ENCODE measurements around the gene FREM1.

DNA sequence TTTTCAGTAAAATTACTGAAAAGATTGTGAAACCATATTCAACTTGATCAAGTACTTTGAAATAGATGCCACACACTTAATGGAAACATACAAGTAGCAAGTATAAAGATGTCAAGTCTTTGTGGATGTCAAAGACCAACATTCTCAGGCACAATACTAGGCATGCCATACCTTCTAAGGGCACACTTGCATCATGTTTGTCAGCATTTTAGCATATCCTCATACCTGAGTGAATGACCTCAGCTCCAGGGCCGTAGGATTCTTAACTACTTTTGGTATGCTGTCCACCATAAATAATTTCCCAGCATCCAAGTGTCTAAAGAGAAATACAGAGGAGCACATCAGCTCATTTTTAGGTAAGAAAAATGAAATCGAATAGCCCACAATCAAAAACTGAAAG is 86.4 kb downstream of the FREM1 start:
- TF ChIP-seq, protein P1, sequence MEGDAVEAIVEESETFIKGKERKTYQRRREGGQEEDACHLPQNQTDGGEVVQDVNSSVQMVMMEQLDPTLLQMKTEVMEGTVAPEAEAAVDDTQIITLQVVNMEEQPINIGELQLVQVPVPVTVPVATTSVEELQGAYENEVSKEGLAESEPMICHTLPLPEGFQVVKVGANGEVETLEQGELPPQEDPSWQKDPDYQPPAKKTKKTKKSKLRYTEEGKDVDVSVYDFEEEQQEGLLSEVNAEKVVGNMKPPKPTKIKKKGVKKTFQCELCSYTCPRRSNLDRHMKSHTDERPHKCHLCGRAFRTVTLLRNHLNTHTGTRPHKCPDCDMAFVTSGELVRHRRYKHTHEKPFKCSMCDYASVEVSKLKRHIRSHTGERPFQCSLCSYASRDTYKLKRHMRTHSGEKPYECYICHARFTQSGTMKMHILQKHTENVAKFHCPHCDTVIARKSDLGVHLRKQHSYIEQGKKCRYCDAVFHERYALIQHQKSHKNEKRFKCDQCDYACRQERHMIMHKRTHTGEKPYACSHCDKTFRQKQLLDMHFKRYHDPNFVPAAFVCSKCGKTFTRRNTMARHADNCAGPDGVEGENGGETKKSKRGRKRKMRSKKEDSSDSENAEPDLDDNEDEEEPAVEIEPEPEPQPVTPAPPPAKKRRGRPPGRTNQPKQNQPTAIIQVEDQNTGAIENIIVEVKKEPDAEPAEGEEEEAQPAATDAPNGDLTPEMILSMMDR (IDR thresholded peaks at IDR 0.05; ENCODE audit: insufficient read depth, low read length, poor library complexity, severe bottlenecking): no peak
- no peak for TF ChIP-seq EZH2phosphoT487 (conservative IDR thresholded peaks at IDR 0.05; ENCODE audit: low read length)

All from SU-DHL-6 (cell line).